NCI-H526 (cell line): ENCODE data around the gene FBXW4.

Experiments used
- DNase-seq, 2 experiments: peaks; one replicate each; lab custom pipeline; 2025; lab: John Stamatoyannopoulos, UW

FBXW4 gene

DNA sequence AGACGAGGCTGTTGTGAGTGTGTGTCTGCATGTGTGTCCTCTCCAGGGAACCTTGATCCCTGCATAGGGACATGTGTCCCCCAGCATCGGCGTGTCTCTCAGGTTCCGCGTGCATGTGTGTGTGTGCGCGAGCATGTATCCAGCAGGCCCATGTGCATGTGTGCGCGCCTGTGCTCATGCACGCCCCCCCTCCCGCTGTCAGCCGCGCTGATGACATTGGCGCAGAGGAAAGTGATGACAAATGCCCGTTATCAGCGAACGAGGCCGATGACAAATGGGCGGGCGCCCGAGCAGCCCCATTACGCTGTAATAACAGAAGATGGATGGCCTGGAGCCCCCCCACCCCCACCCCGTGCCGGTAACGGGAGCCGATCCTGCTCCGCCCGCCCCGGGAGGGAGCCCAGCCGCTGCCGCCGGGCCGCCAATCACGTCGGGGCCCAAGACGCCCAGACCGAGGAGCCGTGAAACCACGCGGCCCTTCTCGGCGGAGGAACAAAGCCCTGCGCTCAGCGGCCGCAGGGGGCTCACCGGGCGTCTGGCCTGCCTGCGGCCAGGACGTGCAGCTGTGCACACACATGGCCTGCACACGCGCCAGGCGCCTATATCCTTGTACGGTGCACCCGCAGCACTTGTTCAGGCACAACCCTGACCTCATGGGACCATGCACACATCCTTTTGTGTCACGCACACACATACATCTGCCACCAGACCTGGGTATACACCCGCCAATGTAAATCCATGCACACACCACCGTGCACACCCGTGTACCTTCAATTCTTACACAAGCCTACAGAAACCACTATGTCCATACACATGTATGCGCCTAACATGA lies 128.4 kb downstream of the FBXW4 start:
- peak in 1 of 2 experiments; percentile 41 for DNase-seq

DNA sequence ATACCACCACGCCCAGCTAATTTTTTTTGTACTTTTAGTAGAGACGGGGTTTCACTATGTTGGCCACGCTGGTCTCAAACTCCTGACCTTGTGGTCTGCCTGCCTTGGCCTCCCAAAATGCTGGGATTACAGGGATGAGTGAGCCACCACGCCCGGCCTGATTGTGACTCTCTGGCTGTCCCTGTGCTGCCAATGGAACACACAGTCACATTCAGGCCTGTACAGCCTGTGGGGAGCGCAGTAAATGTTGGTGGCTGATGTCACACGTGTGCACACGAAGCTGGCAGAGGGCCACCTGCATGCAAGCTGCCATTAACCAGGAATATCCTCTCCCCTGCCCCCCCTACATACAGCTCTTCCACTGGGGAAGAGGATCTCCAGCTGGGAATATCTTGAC lies 129.0 kb downstream of the FBXW4 start:
- no peak for DNase-seq

DNA sequence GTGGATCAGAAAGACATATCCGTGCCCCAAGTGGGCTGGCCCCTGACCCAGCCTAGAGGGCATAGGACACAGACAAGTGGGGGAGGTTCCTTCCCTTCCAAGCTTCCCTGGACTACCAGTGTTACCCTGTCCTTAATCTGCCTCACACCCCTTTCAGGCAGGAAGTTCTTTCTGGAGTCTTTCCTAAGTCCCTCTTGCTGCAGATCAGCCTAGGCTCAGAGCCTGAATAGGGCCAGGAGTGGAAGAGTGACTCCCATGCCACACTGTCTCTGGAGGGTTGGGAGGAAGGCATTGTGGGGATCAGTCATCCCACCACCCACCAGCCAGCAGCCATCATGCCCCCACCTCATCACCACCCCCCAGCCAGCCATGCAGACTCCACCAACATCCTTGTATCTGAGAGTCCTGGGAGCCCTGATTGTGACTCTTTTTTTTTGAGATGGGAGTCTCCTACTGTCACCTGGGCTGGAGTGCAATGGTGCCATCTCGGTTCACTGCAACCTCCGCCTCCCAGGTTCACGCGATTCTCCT lies 129.5 kb downstream of the FBXW4 start:
- no peak for DNase-seq

DNA sequence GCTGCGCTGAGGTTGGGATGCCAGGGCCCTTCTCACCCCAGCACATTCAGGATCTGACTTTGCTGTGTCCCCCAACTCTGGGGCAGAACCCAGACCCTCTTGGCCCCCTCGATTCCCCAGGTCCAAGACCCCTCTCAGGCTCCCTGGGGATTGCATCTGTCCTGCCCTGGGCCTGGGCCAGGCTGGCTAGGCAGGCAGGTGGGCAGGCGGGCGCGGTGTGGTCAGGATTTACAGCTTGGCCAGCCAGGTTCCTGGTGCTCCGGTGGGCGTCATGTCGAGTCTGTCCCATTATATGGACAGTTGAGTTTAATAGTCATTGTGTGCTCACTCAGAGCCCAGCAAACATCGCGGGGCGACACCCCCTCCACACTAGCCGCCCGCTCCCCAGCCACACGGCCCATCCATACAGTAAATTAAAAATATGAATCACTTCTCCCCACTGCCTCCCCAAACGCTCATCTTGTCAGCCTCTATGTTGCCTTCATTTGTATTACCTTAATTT lies 130.4 kb downstream of the FBXW4 start:
- no peak for DNase-seq

DNA sequence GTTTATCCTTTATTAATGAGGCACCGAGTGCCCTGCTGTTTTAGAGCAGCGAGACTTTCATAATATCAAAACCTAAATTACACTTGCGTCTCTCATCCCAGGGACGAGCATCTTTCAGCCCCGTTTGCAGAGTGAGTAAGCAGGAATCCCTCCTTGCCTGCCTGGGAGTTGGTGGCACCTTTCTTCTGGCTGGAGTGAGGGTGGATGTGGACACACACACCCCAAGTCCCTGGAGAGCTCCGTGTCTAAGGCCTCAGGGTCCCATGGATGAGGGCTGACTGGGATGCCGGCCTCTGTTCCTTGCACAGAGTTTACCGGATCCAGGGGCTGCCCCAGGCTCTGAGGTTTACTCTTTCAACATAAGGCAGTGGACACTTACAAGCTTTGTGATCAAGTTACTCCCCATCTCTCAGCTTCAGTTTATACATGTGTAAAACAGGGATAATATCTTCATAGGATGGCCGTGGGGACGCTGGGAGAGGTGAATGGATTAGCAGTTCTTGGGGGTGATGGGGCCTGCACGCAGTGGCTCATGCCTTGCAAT lies 131.4 kb downstream of the FBXW4 start:
- DNase-seq = no peak

DNA sequence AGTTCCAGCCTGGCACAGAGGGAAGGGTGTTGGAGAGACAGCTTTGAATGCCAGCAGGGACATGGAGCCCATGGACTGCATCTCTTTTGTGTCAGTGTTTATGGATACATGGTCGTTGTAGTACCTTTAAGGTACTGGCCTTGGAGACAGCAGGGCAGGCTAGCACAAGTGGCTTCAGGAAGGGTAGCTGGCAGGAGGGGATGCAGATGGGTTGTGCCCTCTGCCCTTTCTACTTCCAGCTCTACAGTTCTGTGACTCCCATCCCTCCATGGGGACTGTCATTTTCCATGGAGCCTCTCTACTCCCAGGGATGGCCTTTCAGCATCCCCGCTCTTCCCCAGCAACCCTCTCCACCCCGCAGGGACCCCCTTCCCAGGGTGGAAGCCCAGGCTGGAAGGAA lies 132.0 kb downstream of the FBXW4 start:
- no peak for DNase-seq

DNA sequence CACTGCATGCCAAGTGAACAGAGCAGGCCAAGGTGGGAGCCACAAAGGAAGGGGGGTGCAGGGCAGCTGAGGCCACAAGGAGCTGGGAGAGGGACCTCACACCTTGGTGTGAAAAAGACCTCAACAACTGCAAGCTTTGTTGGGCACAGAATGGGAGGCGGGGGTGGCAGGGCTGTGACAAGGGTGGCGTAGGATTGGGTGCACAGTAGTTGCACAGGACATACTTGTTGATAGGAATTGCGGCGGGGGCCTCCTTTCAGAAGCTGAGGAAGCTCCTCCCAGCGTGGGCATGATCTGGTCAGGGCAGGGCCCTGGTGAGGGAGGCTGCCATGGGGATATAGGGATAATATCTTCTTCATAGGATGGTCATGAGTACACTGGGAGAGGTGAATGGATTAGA lies 132.7 kb downstream of the FBXW4 start:
- no peak for DNase-seq

DNA sequence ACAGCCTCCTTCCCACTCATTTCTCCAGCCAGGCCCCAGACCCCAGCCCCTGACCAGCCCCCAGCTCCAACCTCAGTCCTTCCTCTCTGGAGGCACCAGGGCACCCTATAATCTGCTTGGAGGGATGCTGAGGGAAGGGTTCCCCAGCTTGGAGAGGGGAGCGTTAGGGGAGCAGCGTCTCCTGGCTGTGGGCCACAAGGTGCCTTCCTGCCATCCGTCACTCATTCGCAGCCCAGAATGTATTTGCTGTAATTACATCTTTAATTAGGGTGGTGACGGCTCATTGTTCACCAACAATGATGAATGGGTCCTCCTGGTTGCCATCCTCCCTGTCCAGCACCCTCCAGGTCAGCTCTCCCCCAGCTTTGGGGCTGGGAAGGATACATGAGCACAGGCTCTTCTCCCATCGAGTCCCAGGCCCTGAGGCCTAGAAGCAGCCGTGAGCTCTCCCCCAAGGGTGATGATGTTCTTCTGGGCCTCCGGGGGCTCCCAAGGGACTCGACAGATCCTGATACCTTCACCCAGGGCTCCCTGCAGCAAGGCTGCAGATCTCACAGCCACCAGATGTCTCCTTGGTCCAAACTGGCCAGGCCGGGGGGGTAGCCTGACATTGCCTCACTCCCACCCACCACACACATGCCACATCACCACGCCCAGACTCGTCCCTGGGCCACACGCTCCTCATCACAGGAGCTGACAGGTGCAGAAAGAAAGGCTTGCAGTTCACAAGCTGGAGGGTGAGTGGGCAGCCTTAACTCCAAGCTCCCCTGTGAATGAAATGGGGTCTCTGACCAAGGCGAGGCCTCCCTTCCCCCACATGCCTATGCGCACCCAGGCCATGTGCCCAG lies 133.7 kb downstream of the FBXW4 start:
- no peak for DNase-seq
